ENCODE results near the gene CLEC18A. TPM values are rescaled to one million over a fixed set of nuclear protein-coding genes. Genes with fewer than 3 reads are reported as not detected.

CLEC18A gene
- total RNA-seq, 2 donors from 2014 or later, result 0.32 to 4.2 TPM

DNA sequence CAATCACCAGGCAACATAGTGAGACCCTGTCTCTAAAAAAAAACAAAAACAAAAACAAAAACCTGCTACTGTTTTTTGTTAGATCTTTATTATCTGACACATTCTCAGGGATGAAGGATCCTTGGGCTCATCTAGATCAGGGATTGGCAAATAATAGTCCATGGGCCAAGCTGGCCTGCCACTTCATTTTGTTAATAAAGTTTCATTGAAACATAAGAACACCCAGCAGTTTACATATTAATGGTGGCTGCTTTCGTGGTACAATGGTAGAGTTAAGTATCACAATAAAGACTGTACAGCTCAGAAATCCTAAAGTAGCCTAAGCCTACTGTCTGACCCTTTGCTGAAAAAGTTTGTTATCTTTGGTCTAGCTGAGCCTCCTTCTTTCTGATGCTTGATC lies 32.9 kb upstream of the CLEC18A start:
- Histone ChIP-seq H3K36me3 (no peaks in the 10 kb centered on the region), H3K4me1 (no peaks in the 10 kb centered on the region), H3K4me3 (no peak overlapping the region), H3K9ac (ENCODE audit: low read depth in 2 of 2, low read length in 2 of 2) (no peak overlapping the region), H3K27me3 (no peaks in the 10 kb centered on the region), H3K27ac (no peak overlapping the region), H3K9me3 (no peaks in the 10 kb centered on the region)
- intact Hi-C loops (cut with DNase I), result no loop called here
- no peak for DNase-seq
- TF ChIP-seq, protein P1, sequence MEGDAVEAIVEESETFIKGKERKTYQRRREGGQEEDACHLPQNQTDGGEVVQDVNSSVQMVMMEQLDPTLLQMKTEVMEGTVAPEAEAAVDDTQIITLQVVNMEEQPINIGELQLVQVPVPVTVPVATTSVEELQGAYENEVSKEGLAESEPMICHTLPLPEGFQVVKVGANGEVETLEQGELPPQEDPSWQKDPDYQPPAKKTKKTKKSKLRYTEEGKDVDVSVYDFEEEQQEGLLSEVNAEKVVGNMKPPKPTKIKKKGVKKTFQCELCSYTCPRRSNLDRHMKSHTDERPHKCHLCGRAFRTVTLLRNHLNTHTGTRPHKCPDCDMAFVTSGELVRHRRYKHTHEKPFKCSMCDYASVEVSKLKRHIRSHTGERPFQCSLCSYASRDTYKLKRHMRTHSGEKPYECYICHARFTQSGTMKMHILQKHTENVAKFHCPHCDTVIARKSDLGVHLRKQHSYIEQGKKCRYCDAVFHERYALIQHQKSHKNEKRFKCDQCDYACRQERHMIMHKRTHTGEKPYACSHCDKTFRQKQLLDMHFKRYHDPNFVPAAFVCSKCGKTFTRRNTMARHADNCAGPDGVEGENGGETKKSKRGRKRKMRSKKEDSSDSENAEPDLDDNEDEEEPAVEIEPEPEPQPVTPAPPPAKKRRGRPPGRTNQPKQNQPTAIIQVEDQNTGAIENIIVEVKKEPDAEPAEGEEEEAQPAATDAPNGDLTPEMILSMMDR (IDR thresholded peaks at IDR 0.05), result no peak

- Histone ChIP-seq H3K9ac (ENCODE audit: low read depth in 2 of 2, low read length in 2 of 2) (no peak overlapping the region), H3K4me3 (no peak overlapping the region), H3K27me3 (no peaks in the 10 kb centered on the region), H3K36me3 (no peaks in the 10 kb centered on the region), H3K27ac (no peak overlapping the region), H3K9me3 (no peaks in the 10 kb centered on the region), H3K4me1 (no peaks in the 10 kb centered on the region)
- TF ChIP-seq, protein P1 (IDR thresholded peaks at IDR 0.05), result no peak
- intact Hi-C loops (cut with DNase I), result no loop called here
- DNase-seq, result no peak
These were observed 30.0 kb upstream of the CLEC18A start for GRCh38 chr16:69921127-69921526.

GRCh38 chr16:69922200-69922599 lies 28.9 kb upstream of the CLEC18A start:
- Histone ChIP-seq H3K36me3 (no peaks in the 10 kb centered on the region), H3K27me3 (no peaks in the 10 kb centered on the region), H3K4me1 (no peaks in the 10 kb centered on the region), H3K9me3 (no peaks in the 10 kb centered on the region), H3K9ac (ENCODE audit: low read depth in 2 of 2, low read length in 2 of 2) (no peak overlapping the region), H3K27ac (no peak overlapping the region), H3K4me3 (no peak overlapping the region)
- no peak for DNase-seq
- intact Hi-C loops (cut with DNase I), result no loop called here
- TF ChIP-seq, protein P1 (IDR thresholded peaks at IDR 0.05), result no peak

- no peaks in the 10 kb centered on the region for H3K36me3 ChIP-seq
- no peaks in the 10 kb centered on the region for H3K9me3 ChIP-seq
- DNase-seq, result no peak
- H3K27me3 ChIP-seq, result no peaks in the 10 kb centered on the region
- no peaks in the 10 kb centered on the region for H3K4me1 ChIP-seq
- H3K27ac ChIP-seq, result no peak overlapping the region
- TF ChIP-seq, protein P1 (IDR thresholded peaks at IDR 0.05), result no peak
- intact Hi-C loops (cut with DNase I), result no loop called here
- no peak overlapping the region for H3K4me3 ChIP-seq
- H3K9ac ChIP-seq (ENCODE audit: low read depth in 2 of 2, low read length in 2 of 2), result no peak overlapping the region
These were observed 26.9 kb upstream of the CLEC18A start for GRCh38 chr16:69924041-69924775.

DNA sequence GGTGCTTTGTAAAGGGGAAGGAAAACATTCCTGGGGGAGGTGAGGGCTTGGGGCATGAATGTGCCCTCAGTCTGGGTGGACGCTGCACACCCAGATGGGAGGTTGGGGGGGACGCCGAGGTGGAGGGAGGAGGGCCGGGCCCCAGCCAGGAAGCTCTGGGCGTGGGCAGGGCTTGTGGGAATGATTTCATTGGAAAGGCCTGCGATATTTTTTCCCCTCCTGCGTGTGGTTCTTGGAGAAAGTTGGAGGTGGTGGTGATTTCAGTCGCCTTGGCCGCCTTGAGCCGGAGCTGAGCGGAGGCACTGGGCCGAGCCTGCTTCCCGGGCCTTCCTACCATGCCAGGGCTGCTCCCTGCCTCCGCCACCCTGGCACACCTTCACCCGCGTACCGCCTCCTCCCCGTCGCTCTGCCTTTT lies 26.4 kb upstream of the CLEC18A start:
- TF ChIP-seq, protein P1 (IDR thresholded peaks at IDR 0.05), result no peak
- Histone ChIP-seq H3K4me1 (no peaks in the 10 kb centered on the region), H3K27ac (no peak overlapping the region), H3K36me3 (no peaks in the 10 kb centered on the region), H3K4me3 (no peak overlapping the region), H3K9ac (ENCODE audit: low read depth in 2 of 2, low read length in 2 of 2) (no peak overlapping the region), H3K9me3 (no peaks in the 10 kb centered on the region), H3K27me3 (no peaks in the 10 kb centered on the region)
- intact Hi-C loops (cut with DNase I), result no loop called here
- DNase-seq, result no peak

All from colonic mucosa (tissue), 4 donors.